Duodenal mucosa (tissue), 2 donors: Measurements from ENCODE around the gene TYW1.
"Not testable (repeated sequence)": the region's sequence is repeated elsewhere in the genome, so short reads cannot be mapped to it uniquely, and the experiment has no call there.

Experiments
- H3K27ac ChIP-seq: one replicate; pipeline ENCODE4 v1.7.0; 2013; ENCODE audit warnings: low read depth, low read length
- H3K27me3 ChIP-seq, 2 donors: one replicate each; pipeline ENCODE4 v1.7.0; 2013; ENCODE audit warnings: low read length in 2 of 2, control low read depth in 1 of 2; ENCODE audit not compliant: insufficient read depth in 2 of 2, control insufficient read depth in 1 of 2
- H3K36me3 ChIP-seq, 2 donors: one replicate each; pipeline ENCODE4 v1.7.0; 2013; ENCODE audit warnings: low read length in 2 of 2, control low read depth in 1 of 2; ENCODE audit not compliant: insufficient read depth in 2 of 2, control insufficient read depth in 1 of 2
- H3K4me1 ChIP-seq, 2 donors: one replicate each; pipeline ENCODE4 v1.7.0; 2013; ENCODE audit warnings: low read length in 2 of 2, control low read depth in 1 of 2; ENCODE audit not compliant: insufficient read depth in 2 of 2, control insufficient read depth in 1 of 2
- H3K4me3 ChIP-seq, 2 donors: one replicate each; pipeline ENCODE4 v1.7.0; 2013; ENCODE audit warnings: low read length in 2 of 2, low read depth in 1 of 2
- H3K9ac ChIP-seq, 2 donors: one replicate each; pipeline ENCODE4 v1.7.0; 2013; ENCODE audit warnings: low read length in 2 of 2, low read depth in 1 of 2
- H3K9me3 ChIP-seq, 2 donors: one replicate each; pipeline ENCODE4 v1.7.0; 2013; ENCODE audit warnings: low read length in 2 of 2, control low read depth in 1 of 2; ENCODE audit not compliant: control insufficient read depth in 1 of 2

Gene TYW1

DNA sequence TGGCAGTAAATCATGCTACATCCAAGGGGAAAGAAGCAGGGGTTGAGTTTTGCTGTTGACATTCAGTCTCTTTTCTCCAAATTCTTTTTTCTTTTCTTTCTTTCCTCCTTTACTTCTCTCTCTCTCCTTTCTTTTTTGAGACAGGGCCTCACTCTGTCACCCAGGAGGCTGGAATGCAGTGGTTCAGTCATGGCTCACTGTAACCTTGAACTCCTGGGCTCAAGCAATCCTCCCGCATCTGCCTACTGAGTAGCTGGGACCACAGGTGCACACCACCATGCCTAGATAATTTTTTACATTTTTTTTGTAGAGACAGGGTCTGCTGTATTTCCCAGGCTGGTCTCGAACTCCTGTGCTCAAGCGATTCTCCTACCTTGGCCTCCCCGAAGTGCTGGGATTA lies 36.4 kb upstream of the TYW1 start:
- Histone ChIP-seq H3K4me3 (no peak overlapping the region), H3K9ac (no peak overlapping the region), H3K36me3 (peaks cover 18 to 53% of the 10 kb centered on the region in 2 donors), H3K4me1 (peaks cover 14 to 19% of the 10 kb centered on the region in 2 donors), H3K9me3 (no peaks in the 10 kb centered on the region), H3K27me3 (no peaks in the 10 kb centered on the region), H3K27ac (no peak overlapping the region)

DNA sequence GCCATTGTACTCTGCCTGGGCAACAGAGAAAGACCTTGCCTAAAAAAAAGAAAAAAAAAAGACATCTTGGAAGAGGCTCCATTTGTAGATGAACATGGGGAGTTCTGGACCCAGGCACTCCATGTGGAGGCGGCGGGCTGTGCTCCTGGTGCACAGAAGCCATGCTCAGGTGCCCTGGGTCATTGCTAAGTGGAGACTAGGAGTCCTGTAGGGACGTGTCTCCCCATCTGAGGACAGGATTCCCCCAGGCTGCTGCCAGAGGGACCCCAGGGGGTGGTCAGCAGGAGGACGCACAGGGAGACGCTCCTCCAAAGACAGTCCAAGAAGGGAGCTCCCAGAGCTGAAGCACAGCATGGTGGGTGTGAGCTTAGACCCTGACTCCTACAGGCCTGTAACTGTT lies 35.5 kb upstream of the TYW1 start:
- Histone ChIP-seq H3K4me1 (peaks cover 14 to 19% of the 10 kb centered on the region in 2 donors), H3K9ac (no peak overlapping the region), H3K9me3 (no peaks in the 10 kb centered on the region), H3K27me3 (no peaks in the 10 kb centered on the region), H3K4me3 (no peak overlapping the region), H3K27ac (no peak overlapping the region), H3K36me3 (peaks cover 9 to 44% of the 10 kb centered on the region in 2 donors)

DNA sequence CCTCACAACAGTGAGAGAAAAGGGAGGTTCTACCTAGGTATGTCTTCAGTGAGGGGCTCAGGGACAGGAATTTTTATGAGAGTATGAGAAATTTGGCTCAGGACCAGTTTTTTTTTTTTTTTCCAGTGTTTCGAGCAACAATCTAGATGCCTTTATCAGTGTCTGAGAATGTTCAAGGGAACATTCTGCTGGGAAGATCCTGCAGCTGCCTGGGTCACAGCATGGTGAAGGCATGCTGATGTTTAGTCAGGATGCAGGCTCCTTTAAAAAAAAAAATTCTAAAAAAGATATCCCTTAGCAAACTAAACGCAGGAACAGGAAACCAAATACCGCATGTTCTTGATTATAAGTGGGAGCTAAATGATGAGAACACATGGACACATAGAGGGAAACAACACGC lies 32.2 kb upstream of the TYW1 start:
- no peaks in the 10 kb centered on the region for H3K9me3 ChIP-seq
- H3K27ac ChIP-seq, result no peak overlapping the region
- no peaks in the 10 kb centered on the region for H3K27me3 ChIP-seq
- no peak overlapping the region for H3K9ac ChIP-seq
- H3K4me3 ChIP-seq, result no peak overlapping the region
- H3K36me3 ChIP-seq, result peaks cover 0 to 17% of the 10 kb centered on the region in 2 donors
- no peaks in the 10 kb centered on the region for H3K4me1 ChIP-seq

DNA sequence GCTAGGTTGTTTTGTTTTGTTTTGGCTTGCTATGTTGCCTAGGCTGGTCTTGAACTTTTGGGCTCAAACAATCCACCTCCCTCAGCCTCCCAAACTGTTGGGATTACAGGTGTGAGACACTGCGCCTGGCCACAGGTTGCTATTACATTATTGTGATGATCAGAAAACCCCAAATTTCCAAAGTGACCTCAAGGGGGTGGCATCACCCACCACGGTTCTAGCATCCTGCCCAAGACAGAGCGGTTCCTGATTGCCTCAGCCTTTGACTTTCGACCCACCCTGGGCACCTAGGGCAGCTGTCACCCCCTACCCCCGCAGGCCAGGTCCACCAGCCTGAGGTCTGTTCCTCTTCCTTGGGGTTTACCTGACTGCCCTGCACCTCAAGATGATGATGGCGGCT lies 29.6 kb upstream of the TYW1 start:
- Histone ChIP-seq H3K9ac (peak overlapping the region in 1 of 2 donors; percentile 7), H3K4me1 (peaks cover 9% of the 10 kb centered on the region in 2 donors), H3K27ac (no peak overlapping the region), H3K27me3 (no peaks in the 10 kb centered on the region), H3K36me3 (peaks cover 0 to 4% of the 10 kb centered on the region in 2 donors), H3K9me3 (no peaks in the 10 kb centered on the region), H3K4me3 (no peak overlapping the region)

DNA sequence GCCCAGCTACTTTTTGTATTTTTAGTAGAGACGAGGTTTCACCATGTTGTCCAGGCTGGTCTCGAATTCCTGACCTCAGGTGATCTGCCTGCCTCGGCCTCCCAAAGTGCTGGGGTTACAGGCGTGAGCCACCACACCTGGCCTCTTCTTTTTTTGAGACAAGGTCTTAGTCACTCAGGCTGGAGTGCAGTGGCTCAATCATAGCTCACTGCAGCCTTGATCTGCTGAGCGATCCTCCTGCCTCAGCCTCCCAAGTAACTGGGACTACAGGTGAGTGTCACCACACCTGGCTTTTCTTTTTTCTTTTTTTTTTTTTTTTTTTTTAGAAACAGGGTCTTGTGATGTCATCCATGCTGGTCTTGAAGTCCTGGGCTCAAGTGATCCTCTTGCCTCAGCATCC lies 27.6 kb upstream of the TYW1 start:
- not testable (repeated sequence) for H3K27ac ChIP-seq, H3K36me3 ChIP-seq

DNA sequence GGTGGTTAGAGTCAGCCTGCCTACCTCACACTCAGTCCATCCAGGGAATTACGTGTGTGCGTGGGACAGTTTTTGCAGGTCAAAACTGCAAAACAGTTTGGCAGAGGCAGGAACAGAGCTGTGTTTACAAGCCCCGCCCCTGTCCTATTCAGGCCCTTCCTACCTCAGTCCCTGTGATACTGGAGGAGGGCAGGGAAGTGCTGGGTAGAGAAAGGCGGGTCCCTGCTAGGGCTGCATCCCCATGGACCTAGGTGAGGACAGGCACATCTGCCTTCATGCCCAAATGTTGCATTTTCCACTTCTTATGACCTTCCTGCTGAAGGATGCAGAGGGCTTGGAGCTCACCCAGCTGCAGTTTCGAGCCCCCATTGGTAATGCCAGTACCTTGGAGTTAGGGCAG lies 26.3 kb upstream of the TYW1 start:
- H3K27ac ChIP-seq, result no peak overlapping the region
- no peaks in the 10 kb centered on the region for H3K9me3 ChIP-seq
- H3K4me3 ChIP-seq, result no peak overlapping the region
- no peaks in the 10 kb centered on the region for H3K27me3 ChIP-seq
- peaks cover 9% of the 10 kb centered on the region in 2 donors for H3K4me1 ChIP-seq
- H3K36me3 ChIP-seq, result no peaks in the 10 kb centered on the region
- H3K9ac ChIP-seq, result no peak overlapping the region

More for the DNA sequence above, 27.6 kb upstream of the TYW1 start:
- H3K9ac ChIP-seq, H3K9me3 ChIP-seq, H3K4me3 ChIP-seq, H3K27me3 ChIP-seq, H3K4me1 ChIP-seq: not testable (repeated sequence)

DNA sequence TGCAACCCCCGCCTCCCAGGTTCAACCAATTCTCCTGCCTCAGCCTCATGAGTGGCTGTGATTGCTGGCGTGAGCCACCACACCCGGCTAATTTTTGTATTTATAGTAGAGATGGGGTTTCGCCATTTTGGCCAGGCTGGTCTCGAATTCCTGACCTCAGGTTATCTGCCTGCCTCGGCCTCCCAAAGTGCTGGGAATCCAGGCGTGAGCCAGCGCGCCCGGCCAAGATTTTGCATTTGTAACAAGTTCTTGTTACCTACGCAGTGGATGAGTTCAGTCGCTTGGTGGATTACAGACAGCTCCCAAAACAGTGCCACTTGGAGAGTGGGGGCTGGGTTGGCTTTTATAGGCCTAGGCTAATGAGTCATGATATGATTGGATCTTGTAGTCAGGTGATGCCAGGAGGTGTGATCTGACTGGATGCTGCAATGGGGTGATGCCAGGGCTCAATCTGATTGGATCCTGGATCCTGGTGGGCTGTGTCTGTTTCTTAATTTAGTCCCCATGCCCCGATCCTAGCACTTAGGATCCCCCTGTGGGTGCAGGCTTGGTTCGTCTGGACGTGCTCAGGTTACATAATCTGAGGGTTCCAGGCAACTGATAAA lies 21.5 kb upstream of the TYW1 start:
- no peak overlapping the region for H3K4me3 ChIP-seq
- H3K36me3 ChIP-seq, result no peaks in the 10 kb centered on the region
- H3K9me3 ChIP-seq, result peaks cover 3% of the 10 kb centered on the region in 2 donors

DNA sequence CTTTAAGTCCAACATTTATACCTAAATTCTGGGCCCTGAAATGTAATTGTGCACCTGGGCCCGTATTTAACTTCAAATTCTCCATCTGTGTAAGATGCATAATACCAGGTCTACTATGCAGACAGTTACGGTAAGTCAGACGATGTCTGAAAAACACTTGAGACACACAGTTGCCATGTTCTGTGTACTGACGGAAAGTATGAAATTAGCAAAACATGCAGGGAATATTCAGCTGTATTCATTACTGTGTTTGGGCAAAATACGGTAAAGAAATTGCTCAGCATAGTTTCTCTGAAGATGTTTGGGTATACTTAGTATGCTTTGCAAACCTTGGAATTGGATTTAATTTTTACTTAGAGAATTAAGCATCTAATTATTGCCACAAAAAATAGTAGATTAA lies 18.3 kb upstream of the TYW1 start:
- H3K9me3 ChIP-seq, H3K9ac ChIP-seq, H3K4me1 ChIP-seq, H3K27me3 ChIP-seq, H3K4me3 ChIP-seq, H3K27ac ChIP-seq, H3K36me3 ChIP-seq: not testable (repeated sequence)

More for the DNA sequence above, 21.5 kb upstream of the TYW1 start:
- Histone ChIP-seq H3K27ac (no peak overlapping the region), H3K4me1 (peaks cover 7% of the 10 kb centered on the region in 2 donors), H3K27me3 (no peaks in the 10 kb centered on the region), H3K9ac (no peak overlapping the region)

DNA sequence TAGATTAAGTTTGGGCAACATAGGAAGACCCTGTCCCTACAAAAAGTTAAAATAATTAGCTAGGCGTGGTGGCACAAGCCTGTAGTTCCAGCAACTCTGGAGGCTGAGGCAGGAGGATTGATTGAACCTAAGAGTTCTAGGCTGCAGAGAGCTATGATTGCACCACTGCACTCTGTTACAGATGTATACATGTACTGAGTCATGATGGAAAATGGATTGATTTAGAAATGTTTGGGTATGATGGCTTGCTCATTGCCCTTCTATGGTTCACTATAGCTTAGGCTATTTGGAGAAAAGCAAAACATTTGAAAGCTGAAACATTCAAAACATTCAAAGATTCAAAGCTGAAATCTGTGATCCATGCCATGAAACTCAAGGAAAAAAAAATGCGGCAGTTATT lies 17.6 kb upstream of the TYW1 start:
- not testable (repeated sequence) for H3K36me3 ChIP-seq

DNA sequence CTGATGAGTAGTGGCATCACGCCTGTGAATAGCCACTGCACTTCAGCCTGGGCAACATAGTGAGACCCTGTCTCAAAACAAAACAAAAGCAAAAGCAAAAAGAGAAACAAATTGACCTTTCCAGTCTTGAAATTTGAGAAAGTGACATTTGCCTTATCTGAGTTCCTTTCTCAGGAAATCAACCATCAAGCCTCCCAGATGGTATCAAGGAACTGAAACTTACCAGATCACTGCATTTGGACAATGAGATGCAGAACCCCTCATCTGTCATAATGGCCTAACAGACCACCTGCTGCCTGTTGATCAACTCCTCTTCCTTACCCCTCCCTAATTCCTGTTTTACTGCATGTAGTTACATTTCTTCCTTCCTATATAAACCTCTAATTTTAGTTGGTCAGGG lies 16.3 kb upstream of the TYW1 start:
- not testable (repeated sequence) for H3K9ac ChIP-seq, H3K4me1 ChIP-seq, H3K27me3 ChIP-seq, H3K36me3 ChIP-seq, H3K27ac ChIP-seq, H3K4me3 ChIP-seq, H3K9me3 ChIP-seq

More for the DNA sequence above, 17.6 kb upstream of the TYW1 start:
- not testable (repeated sequence) for H3K4me1 ChIP-seq, H3K9me3 ChIP-seq, H3K27ac ChIP-seq, H3K9ac ChIP-seq, H3K4me3 ChIP-seq, H3K27me3 ChIP-seq

DNA sequence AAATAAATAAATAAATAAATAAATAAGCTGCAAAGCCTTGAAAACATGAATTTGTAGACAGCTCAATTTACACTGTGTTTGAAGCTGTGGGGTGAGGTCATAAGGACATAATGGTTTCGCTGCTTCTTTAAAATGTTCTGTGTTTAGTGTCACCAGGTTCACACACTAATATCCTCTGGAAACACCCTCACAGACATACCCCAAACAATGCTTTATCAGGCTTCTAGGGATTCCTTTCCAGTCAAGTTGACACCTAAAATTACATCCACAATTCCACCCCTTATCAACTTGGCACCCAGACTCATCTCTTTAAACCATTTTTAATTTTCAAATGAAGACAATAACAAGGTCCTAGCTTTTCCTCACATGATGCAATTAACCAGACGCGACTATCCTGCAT lies 7.1 kb upstream of the TYW1 start:
- H3K27ac ChIP-seq, H3K27me3 ChIP-seq, H3K4me1 ChIP-seq, H3K9me3 ChIP-seq, H3K4me3 ChIP-seq, H3K9ac ChIP-seq: not testable (repeated sequence)
- H3K36me3 ChIP-seq, result peaks cover 7 to 52% of the 10 kb centered on the region in 2 donors
